Inflammatory macrophage treated with lipopolysaccharide for 1 hour (primary cell): Measurements from ENCODE around the gene SMIM22.

Experiments
- DNase-seq, 2 donors: peaks; one replicate each; pipeline ENCODE4 v3.0.0-alpha.2; 2020 to 2022

Gene SMIM22

DNA sequence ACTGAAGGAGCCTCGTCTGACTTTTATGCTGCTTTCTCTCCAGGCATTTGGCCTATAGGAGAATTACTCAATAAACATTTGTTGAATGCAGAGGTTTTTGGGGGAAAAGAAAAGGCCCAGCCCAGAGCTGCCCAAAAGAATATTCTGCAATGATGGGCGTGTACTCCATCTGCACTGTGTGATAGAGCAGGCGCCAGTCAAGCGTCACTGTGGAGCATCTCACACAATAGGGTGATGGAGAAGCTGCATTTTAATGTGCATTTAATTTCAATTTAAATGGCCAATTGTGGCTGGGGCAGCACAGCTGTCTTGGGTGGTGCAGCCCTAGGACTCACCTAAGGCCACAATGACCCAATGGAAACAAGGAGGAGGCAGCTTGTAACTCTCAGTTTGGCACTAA is 31.4 kb downstream of the SMIM22 start:
- no peak for DNase-seq

DNA sequence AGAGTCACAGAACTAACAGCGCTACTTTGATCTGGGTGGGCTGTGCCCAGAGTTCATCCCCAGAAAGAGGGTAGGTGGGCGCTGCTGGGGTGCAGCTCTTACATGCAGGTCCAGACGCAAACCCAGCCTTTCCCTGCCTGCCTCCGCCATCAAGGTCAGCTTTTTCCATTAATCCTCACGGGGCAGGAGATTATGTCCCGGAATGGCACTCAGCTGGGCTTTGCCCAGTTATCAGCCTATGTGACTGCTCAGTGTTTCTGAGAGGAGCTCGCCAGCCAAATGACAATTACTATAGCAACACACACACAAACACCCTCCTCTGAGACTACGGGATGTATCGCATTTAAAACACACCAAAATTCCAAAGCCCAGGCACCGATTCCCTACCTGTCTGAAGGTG is 31.8 kb downstream of the SMIM22 start:
- DNase-seq, result no peak

DNA sequence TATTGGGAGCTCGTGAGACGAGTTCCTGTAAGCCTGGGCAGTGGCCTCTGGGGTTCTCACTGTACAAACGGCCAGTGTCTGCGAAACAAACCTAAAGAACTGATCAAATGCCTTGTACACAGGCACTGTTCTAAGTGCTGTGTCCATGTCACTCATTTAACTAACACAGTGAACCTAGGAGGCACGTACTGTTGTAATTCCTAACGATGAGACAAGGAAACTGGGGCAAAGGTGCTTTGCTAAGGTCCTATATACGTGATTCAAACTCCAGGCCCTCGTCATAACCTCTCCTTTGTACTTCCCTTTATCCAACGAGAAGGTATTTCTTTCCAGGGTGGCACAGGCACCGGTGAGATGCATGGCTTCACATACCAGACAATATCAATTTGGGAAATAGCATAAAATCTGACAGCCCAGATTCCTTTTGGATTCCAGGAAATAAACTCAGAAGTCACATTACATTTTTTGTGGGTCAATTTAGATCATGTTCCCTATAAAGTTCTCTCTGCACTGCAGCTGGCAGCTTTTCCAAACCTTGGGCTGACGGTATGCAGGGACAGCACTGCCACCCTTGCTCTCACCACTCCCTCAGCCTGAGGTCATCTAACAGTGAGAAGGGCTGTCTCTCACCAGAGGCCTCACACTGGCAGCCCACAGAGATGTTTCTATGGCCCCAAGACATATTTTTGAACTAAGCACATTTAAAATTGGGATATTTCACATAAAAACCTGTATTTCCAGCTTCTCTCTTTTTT is 33.6 kb downstream of the SMIM22 start:
- no peak for DNase-seq

DNA sequence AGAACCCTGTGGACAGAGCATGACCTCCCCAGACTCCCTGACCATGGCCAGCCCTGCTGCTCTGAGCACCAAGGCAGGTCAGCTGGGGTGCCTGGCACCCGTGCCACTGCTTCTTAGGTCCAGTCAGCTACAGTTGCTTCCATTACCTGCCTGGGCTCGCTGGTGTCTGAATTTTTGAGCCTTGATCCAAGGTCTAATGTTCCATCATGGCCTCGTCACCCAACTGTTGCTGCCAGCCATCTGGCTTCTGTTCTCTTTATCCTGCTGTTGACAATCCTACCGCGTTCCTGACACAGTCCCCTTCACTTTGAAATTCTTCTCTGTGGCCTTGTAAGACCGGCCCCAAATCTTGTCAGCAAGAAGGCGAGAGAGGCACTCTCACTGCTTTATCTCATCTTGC is 35.2 kb downstream of the SMIM22 start:
- no peak for DNase-seq

DNA sequence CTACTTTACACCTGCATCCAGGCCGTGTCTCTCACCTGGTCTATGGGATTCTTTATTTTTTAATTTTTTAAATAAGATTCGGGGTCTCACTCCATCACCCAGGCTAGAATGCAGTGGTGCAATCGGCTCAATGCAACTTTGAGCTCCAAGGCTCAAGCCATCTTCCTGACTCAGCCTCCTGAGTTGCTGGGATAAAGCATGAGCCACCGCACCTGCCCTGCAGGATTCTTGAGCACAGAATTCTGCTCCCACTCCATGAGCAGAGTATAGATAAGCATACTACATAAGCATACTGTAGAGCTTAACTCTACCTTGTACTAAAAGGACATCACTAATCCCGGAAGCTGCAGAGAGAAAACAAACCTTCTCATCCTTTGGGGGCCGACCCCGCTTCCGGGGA is 36.4 kb downstream of the SMIM22 start:
- no peak for DNase-seq

DNA sequence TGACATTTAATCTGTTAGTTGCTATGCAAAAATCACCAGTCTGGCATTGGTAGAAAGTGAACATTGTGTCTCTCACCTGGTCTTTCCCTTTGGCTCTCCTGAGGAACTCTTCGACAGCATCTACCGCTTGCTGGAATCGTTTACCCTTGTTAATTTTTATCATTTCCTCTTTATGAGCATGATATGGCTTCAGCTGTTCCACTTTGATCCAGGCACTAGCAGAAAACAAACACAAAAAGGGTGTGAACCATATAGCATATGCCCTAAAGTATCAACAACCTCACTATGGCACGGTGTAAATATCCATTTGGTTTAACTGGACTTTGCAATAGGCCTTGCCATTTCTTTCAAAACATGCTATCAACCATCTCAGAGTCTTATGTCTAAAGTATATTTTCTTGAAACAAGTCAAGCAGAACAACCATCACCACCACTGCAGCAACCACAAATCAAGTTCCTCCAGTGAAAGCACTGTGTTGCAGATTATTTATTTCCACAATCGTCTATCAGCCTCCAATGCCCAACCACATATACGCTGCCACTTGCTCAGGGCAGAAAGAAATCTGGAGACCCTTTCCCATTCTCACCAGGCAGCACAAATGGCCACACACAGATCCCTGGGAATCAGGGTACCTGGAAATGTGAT is 37.7 kb downstream of the SMIM22 start:
- no peak for DNase-seq

DNA sequence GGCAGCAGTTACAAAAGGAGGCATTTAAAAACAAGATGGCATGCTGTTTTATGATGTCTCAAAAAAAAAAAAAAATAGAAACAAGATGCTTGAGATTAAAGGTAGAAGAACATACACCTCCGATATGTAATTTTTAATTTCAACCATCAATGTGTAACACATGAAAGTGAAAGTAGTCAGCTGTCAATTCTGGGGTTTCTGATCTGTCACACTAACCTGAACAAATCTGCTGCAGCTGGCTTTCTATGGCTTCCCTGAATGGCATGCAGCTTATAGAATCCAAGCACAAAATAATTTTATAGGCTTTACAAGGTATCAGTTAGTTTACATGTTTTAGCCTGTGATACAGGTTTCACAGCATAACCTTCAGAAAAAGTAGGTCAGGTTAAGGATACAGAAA is 38.4 kb downstream of the SMIM22 start:
- DNase-seq, result no peak

DNA sequence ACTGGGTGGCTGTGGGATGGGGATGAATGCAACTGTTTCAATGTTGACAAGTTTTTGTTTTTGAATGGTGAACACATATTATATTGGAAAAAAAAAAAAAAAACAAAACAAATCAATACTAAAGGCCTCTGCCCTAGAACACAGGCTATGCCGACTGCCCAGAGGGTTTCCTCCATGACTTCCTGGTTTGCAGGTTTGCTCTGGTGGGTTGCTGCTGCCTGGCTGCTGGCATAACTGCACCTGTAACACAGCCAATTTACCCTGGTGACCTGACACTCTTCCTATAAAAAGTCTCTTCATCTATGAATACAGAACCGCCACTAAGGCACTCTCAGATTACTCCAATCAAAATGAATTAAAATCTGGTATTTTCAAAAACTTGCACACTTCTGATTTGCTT is 41.6 kb downstream of the SMIM22 start:
- DNase-seq, result no peak

DNA sequence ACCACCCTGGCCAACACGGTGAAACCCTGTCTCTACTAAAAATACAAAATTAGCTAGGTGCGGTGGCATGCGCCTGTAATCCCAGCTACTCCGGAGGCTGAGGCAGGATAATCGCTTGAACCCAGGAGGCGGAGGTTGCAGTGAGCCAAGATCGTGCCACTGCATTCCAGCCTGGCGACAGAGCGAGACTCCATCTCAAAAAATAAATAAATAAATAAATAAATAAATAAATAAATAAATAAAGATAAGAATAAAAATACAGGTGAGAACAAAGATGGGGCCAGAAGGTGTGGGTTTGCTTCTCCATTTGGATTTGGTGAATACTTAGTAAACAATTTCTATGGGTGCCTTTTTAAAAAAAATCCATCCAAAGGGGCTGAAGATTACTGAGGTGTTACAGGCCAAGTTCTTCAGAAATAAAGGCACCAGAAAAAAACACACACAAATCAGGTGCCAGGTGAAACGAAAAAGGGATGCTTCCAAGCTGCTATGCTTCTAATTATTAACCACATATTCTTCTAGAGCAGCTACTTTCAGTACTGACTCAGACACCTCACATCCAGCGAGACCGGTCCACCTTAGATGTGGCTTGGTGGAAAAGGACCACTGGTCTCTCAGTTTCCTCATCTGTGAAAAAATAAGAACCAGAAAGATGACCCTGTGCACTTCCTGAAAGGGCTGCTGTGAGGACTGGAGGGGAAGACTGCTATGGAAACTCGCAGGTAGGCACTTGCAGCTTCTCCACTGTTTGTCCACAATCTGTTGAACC is 42.7 kb downstream of the SMIM22 start:
- DNase-seq, result no peak

DNA sequence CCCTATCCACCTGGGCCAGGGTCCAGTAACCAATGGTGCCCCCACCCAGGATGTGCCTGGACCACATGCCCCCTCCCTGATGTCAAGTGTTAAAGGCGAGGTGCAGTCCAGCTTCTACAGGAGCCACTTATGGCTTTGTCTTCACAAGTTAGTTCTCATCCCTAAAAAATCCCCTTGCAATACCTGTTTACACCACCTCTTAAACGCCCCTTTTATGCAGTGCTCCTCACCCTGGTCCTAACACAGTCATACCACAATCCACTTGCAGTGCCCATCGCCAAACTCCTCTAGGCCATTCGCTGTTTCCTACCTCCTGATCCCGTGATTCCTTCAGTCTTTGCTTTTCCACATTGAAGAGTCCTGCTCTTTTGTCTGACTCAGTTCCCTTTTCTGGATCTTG is 44.8 kb downstream of the SMIM22 start:
- DNase-seq, result no peak

DNA sequence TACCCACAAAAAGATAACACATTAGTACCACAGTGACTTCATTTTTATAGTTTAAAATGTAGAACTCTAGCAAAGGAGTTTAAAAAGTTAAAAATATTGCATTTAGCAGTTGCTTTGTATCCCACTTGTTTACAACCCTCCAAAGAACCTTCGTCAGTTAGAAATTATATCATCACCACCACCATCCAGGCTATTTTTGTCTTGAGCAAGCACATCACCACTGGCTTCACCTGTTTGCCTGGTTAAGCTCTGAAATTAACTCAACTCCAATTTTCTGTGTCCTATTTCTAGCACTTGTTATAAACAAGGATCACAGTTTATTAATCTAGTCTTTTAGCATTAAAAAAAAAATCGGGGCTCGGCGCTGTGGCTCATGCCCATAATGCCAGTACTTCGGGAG is 45.8 kb downstream of the SMIM22 start:
- DNase-seq, result no peak
